Activated naive CD4-positive, alpha-beta T cell treated with anti-CD3 and anti-CD28 coated beads, Interleukin-2, amount 50 U/mL, for 16 hours (primary cell): ENCODE results near the gene HTRA3.
A peak's percentile ranks its signal among the peaks of the same experiment; 100 is the strongest.

Source experiments
- DNase-seq: peaks from one replicate; pipeline ENCODE4 v3.0.0-alpha.2; 2020

HTRA3 gene

DNA sequence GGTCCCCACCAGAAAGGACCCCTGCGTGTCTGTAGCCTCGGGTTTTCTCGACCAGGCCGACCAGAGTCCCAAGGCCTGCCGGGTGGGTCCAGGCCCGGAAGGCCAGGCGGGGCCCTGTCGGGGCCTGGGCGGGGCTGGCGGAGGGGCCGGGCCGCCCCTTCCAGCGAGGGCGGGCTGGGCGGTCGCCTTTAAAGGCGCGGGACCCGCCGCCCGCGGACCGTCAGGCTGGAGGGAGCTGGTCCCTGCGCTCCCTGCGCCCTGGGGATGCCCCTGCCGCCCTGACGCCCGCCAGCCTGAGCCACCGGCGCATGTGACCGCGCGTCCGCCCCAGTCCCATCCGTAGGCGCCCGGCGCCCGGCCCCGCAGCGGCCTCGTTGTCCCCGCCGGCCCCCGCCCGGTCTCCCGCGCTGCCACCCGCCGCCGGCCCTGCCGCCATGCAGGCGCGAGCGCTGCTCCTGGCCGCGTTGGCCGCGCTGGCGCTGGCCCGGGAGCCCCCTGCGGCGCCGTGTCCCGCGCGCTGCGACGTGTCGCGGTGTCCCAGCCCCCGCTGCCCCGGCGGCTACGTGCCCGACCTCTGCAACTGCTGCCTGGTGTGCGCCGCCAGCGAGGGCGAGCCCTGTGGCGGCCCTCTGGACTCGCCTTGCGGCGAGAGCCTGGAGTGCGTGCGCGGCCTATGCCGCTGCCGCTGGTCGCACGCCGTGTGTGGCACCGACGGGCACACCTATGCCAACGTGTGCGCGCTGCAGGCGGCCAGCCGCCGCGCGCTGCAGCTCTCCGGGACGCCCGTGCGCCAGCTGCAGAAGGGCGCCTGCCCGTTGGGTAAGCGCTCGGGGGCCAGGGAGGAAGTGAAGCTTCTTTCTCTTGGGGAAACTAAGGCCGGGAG is at the start of gene HTRA3:
Gene HTRA3 (plus strand): TSS at position 220 of the 883 bp plus-strand sequence. CDS start 215 bp downstream, at position 435.
- no peak for DNase-seq

DNA sequence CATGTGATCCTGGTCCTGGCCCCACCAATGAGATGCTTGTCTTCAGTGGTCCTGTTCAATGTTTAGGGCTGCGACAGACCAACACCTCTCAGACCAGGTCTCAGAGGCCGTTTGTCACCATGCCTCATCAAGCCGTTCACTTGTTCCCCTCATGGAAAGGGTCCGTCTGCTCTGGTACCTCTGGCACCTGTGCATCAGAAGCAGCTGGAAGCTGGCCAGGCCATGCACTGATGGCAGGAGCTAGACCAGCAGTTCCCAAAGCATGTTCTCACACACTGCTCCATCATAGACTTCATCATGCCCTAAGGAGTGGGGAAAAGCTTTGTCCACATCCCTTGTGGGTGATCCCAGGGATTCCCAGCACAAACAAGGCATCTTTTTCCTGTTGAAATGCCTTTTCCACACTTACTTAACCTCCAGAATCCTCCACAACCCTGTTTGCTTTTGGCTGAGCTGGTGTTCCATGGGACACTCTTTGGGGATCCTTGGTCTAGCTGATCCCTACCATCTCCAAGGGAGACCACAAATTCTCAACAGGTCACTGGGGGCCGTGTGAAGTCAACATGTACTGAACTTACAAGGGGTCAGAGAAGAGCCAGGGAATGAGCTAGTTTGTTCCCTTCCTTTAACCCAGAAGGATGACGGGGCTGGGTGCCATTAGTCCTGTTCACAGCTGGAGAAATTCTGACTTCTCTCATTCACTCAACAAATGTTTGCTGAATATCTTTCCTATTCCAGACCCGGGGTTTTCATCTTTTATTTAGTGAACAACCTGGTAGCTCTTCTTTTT is 48.7 kb upstream of the HTRA3 start:
- DNase-seq = no peak

DNA sequence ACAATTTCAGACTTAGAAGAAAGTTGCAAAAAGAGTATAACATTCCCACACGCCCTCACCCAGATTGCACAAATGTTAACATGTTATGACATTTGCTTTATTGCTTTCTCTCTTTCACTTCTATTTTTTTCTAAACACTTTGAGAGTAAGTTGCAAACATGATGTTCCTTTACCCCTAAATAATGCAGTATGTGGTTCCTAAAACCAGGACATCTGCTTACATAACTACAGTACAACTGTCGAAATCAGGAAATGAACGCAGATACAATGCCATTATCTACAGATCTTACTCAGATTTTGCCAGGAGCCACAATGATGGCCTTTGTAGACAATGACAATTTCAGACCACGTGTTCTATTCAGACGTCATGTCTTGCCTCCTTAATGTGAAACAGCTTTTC is 48.1 kb upstream of the HTRA3 start:
- no peak for DNase-seq

DNA sequence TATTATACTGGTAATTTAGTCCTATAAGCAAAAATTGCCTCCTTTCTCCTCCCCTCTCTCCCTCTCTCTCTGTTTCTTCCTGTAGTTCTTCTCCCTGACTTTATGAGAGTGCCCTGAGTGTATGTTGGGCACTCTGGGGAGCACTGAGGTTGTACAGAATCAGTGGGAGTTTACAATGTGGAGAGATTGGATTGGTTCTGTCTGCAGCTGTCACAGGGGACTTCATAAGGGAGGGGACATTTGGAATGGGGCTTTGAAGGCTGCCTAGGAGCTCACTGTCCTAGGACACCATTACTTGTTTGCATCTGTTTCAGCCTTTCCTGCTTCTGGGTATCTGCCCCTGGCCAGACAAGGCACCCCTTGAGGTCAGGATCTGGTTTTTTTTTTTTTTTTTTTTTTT is 47.6 kb upstream of the HTRA3 start:
- DNase-seq = no peak

DNA sequence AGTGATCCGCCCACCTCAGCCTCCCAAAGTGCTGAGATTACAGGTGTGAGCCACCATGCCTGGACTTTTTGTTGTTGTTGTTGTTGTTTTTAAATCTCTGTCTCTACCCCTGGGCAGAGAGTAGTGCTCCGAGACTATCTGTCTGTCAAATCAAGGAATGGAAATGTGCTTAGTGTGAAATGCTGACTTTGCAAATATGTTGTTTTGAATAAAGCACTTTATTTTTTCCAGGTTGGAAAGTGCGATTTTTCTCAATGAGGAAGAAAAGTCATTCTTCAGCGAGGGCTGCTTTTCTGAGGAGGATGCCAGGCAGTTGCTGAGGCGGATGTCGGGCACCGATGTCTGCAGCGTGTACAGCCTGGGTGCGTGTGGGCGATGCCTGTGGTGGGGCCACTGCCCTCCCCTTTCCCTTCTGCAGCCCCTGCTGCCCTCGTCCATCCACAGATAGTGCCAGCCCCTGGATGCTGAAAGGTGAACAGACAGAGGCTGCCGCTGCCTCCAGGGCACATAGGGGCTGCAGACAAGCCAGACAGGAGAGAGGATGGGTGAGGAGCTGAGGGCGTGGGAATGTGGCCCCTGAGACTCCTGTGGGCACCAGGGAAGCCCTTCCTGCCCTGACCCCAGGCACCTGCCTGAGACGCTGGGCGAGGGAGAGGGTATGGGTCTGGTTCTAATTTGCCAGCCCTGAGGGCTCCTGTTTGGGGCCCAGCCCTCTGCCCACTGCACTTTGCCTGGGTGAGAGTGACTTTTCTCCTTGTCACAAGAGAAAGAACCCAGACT is 46.8 kb upstream of the HTRA3 start:
- DNase-seq = no peak

DNA sequence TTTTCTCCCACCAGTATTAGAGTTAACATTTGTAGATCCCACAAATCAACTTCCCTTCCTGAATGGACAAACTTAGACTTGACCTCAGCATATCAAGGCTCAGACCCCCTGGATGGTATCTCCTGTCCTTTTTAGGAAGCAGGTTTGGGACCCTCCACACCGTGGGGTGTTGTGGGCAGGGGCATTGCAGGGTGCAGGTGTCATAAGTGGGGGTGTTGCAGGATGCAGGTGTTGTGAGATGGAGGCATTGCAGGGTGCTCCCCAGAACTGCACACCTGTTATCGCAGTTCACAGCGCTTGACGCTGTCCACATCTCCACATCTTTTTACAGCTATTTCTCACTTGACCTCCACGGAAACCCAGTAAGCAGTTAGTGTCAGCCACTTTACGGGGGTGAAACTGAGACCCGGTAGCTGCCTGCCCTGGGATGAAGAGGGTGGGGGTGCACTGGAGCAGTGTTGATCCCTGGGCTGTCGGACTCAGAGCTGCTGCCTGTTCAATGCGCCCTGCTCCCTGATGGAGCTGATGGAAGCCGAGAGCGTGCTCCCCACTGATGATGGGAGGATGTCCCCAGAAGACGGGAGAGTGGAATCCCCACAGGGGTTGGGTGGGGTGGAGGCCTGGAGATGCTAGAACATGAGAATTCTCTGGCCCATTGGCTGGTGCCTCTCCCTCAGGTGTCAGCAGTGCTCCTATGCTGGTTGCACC is 45.1 kb upstream of the HTRA3 start:
- DNase-seq = no peak

DNA sequence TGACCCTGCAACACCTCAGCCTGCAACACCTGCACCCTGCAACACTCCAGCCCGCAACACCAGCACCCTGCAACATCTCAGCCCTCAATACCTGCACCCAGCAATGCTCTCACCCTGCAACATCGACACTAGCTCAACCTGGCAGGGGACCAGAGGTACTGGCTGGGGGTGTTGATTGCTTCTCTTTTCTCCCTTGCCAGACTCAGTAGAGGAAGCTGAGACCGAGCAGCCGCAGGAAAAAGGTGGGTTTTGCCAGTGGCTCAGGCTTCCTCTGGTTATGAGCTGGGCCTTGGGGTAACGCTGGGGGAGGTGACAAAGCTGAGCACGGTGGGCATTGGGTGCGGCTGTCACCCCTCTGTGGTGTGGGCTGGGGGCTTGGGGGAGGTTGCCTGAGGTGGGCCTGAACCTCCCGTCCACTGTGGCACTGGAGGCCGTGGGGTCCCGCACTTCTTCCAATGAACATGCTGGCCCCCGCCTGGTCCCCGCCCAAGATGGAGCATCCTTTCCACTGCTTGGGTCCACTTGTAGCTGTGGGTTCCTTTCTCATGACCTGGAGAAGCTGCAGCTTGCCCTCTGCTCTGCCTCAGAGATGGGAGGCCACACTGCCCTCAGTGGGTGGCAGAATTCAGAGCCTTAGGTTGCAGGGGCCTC is 44.5 kb upstream of the HTRA3 start:
- no peak for DNase-seq

DNA sequence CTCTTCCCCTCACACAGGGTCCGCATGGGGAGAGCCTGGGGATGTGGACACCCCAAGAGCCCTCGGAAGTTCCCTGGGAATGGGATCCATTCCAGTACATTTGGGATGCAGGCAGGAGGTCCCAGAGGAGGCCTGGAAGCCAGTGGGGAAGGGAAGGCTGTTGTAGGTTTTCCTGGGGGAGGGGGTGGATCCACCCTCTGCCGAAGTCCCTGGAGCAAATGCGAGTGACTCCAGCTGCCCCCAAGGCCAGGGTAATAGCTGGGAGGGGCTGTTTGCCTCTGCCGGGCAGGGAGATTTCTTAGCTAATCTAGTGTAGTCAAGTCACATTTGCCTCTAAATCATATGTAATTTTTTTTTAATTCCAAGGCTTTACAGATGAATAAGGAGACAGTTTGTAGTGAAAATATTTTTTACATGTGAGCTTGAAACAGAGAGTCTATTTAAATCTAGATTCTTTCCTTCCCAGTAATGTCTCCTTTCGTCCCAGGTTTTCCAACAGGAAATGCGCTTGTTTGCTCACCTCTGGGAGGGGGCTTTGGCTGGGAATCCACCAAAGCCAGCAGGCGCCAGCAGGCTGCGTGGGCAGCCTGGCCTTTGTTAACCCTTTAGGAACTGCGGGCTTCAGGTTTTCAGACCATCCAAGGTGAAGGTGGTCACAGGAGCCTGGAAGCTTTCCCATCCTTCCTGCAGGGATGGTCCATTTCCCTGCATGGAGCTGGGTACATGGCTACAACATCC is 43.7 kb upstream of the HTRA3 start:
- no peak for DNase-seq

DNA sequence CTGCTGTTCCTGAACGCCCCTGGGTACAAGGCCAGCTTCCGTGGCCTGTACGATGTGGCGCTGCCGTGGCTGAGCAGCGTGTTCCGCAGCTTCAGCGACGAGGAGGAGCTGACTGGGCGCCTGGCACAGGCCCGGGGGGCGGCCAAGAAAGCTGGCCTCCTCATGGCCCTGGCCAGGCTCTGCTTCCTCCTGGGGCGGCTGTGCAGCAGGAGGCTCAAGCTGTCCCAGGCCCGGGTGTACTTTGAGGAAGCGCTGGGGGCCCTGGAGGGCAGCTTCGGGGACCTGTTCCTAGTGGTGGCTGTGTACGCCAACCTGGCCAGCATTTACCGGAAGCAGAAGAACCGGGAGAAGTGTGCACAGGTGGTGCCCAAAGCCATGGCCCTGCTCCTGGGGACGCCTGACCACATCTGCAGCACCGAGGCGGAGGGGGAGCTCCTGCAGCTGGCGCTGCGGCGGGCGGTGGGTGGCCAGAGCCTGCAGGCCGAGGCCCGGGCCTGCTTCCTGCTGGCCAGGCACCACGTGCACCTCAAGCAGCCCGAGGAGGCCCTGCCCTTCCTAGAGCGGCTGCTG is 42.3 kb upstream of the HTRA3 start:
- DNase-seq = no peak

DNA sequence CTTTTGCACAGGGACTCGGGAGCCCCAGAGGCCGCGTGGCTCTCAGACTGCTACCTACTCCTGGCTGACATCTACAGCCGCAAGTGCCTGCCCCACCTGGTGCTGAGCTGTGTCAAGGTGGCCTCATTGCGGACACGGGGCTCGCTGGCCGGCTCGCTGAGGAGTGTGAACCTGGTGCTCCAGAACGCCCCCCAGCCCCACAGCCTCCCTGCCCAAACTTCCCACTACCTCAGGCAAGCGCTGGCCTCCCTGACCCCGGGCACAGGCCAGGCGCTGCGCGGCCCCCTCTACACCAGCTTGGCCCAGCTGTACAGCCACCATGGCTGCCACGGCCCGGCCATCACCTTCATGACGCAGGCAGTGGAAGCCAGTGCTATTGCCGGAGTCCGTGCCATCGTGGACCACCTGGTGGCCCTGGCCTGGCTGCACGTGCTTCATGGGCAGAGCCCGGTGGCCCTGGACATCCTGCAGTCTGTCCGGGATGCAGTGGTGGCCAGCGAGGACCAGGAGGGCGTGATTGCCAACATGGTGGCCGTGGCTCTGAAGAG is 41.7 kb upstream of the HTRA3 start:
- DNase-seq = no peak

DNA sequence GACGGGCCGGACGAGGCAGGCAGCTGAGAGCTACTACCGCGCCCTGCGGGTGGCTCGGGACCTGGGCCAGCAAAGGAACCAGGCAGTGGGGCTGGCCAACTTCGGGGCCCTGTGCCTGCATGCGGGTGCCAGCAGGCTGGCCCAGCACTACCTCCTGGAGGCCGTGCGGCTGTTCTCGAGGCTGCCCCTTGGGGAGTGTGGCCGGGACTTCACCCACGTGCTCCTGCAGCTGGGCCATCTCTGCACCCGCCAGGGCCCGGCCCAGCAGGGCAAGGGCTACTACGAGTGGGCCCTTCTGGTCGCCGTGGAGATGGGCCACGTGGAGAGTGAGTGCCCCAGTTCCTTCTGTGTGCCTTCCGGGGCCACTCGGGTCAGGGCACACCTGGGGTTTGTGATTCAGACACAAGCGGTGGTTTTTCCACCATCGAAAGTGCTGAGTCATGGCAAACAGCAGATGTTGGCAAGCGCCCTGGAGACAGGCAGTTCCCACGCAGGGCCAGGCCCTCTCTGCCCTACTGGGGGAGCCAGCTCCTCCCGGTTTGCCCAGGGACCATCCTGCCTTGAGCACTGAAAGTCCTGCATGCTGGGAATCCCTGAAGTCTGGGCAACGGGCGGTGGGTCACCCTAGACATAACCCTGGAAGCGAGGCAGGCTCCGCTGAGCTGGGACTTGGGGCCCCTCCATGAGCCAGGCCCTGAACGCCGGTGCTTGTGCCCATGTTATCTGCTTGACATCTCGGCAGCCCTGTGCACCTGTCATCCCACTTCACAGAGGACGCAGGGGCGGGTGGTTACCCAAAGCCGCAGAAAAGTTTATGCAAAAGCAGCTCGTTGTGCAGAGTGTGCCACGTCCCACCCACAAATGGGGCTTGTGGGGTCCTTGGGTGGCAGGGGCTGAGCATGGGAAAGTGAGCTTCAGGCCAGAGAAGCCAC is 41.0 kb upstream of the HTRA3 start:
- peak; percentile 82 for DNase-seq

DNA sequence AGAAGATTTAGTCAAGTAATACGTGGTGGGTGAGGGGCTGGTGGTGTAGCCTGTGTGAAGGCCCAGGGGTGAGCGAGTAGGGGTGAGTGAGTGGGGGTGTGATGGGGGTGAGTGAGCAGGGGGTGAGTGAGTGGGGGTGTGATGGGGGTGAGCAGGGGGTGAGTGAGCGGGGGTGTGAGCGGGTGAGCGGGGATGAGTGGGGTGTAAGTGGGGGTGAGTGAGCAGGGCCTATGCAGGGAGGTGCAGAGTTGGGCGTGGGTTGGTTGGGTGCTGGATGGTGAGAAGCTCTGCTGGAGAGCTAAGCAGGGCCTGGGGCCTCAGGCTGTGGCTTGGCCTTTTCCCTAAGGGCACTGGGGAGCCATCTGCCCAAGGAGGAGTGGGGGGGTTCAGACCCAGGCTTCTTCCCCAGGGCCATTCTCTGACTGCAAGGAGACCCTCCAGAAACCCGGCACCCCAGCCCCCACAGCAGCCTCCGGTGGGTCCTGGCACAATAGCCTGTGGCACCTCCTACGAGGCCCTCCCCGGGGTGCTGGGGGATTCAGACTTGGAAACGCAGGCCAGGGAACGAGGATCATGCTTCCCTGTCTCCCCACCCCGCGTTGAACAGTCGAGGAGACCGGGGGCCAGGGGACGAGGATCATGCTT is 40.1 kb upstream of the HTRA3 start:
- peak; percentile 32 for DNase-seq

DNA sequence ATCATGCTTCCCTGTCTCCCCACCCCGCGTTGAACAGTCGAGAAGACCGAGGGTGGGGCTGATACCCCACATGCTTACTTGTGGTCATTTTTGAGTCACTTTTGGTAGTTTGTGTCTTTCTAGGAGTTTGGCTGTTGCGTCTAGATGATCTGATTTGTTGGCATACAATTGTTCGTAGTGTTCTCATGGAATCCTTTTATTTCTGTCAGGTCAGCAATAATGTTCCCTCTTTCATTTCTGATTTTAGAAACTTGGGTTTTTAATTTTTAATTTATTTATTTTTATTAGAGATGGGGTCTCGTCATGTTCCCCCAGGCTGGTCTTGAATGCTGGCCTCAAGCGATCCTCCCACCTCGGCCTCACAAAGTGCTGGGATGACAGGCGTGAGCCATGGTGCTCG is 39.5 kb upstream of the HTRA3 start:
- no peak for DNase-seq

DNA sequence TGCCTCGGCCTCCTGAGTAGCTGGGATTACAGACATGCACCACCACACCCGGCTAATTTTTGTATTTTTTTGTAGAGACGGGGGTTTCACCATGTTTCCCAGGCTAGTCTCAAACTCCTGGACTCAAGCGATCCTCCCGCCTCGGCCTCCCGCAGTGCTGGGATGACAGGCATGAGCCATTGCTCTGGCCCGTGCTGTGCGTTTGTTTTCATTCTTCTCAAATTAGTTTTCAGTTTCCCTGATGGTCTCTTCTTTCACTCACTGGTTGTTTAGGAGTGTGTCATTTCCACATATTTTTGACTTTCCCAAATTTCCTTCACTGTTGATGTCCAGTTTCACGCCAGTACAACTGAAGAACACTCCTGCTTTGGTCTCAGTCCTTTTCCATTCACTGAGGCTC is 38.7 kb upstream of the HTRA3 start:
- no peak for DNase-seq

DNA sequence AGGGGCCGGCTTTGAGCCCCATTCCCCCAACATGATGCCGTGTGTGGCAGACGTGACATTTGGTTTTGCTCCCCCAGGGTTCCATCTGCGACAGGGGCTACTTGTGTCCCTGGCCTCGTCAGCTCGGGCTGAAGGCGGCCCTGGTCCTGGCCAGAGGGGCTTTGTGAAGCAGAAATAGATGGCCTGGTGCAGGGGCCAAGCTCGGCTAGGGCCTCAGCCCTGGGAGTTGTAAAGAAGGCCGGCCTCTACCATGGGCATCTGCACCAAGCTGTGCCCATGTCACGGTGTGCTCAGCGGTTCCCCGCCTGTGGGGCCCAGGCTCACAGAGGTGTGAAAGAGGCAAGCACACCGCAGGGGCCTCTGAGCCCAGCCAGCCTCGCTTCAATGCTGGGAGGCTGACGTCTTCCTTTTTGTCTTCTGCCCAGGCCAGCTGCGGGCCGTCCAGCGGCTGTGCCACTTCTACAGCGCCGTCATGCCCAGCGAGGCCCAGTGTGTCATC is 38.0 kb upstream of the HTRA3 start:
- no peak for DNase-seq

DNA sequence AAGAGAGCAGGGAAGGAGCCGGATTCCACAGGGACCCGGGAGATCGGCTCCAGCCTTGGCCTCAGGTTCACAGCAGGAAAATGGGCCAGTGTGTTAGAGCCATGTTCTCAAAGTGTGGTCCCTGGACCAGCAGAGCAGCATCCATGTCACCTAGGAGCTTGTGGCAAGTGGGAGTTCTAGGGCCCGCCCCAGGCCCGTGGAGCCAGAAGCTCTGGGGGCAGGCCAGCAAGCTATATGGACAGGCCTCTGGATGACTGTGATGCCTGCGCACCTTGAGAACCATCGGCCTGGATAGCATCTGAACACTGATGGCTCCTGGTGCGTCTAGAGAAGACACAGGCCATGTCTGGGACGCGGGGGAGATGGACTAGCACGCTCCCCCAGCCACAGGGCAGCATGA is 36.8 kb upstream of the HTRA3 start:
- DNase-seq = no peak

DNA sequence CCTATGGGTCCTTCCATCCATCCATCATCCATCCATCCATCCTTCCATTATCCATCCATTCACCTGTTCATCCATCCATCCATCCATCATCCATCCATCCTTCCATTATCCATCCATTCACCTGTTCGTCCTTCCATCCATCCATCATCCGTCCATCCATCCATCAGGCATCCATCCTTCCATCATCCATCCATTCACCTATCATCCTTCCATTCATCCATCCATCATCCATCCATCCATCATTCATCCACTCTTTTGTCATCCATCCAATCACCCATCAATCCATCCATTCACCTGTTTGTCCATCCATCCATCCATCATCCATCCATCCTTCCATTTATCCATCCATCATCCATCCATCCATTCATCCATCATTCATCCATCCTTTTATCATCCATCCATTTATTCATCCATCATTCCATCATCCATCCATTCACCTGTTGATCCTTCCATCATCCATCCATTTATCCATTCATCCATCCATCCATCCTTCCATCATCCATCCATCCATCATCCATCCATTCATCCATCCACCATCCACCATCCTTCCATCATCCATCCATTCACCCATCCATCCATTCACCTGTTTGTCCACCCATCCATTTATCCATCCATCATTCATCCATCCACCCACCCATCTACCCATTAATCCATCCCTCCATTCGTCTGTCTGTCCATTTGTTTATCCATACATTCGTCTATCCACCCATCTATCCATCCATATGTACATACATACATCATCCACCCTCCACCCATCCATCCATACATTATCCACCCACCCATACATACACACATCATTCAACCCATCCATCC is 35.7 kb upstream of the HTRA3 start:
- no peak for DNase-seq

DNA sequence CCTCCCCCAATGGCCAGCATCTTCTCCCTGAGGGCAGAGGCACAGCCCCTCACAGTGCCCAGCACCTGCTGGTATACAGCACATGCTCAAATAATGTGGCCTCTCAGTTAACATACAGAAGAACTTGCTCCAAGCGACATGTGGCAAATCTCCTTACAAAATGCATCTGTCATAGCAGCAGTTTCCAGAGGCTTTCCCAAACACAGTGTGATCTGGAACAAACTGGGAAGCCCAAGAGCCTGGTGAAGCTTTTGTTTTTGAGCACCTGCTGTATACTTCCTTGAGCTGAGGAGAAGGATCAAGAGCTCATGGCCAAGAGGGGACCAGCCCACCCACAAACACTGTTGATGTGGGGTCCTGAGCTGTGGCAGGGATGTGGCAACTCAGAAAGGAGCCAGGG is 34.8 kb upstream of the HTRA3 start:
- no peak for DNase-seq
